ENCODE measurements around the gene TRIM5.

TRIM5 gene

GRCh38 chr11:5621580-5621979, 63.3 kb downstream of the TRIM5 start:
- no peak for DNase-seq

GRCh38 chr11:5620651-5621521, 64.0 kb downstream of the TRIM5 start:
- DNase-seq: no peak

DNA sequence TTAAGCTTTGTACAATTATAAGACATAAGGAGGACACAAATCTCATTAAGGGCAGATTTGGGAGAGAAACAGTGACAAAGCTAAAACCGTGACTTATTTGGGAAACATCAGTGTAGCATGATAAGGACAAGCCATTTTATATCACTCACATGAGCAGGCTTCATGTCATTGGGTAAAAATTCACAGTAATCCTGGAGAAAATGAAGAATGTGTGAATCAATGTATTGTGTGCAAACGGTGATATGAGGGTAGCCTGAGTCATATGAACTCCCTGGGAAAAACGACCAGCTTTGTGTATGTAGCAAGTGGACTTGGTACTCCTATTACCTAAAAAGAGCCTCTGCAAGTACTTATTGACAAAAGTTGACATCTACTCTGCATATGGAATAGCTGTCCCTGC, 66.1 kb downstream of the TRIM5 start:
- no peak for DNase-seq
